GM12865 (cell line): Measurements from ENCODE around the gene LPCAT4.
"Not testable (repeated sequence)": the region's sequence is repeated elsewhere in the genome, so short reads cannot be mapped to it uniquely, and the experiment has no call there.

Experiments used
- DNase-seq: peaks from one replicate; pipeline ENCODE4 v3.0.0; 2010; ENCODE audit warnings: low read depth
- H3K4me3 ChIP-seq: 2 replicates; pipeline ENCODE4 v1.5.1; 2011; ENCODE audit warnings: mild to moderate bottlenecking, low read depth, low read length, control low read depth
- TF ChIP-seq, protein P1 (sequence below): IDR thresholded peaks from 2 replicates; pipeline ENCODE4 v1.5.1; 2011; ENCODE audit warnings: low read length, control low read depth, low read depth, inconsistent platforms; ENCODE audit not compliant: insufficient read depth; ENCODE audit errors: missing control alignments

Gene LPCAT4

DNA sequence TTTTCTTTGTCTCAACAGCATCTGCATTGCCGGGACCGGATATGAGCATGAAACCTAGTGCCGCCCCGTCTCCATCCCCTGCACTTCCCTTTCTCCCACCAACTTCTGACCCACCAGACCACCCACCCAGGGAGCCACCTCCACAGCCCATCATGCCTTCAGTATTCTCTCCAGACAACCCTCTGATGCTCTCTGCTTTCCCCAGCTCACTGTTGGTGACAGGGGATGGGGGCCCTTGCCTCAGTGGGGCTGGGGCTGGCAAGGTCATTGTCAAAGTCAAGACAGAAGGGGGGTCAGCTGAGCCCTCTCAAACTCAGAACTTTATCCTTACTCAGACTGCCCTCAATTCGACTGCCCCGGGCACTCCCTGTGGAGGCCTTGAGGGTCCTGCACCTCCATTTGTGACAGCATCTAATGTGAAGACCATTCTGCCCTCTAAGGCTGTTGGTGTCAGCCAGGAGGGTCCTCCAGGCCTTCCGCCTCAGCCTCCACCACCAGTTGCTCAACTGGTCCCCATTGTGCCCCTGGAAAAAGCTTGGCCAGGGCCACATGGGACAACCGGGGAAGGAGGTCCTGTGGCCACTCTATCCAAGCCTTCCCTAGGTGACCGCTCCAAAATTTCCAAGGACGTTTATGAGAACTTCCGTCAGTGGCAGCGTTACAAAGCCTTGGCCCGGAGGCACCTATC, 18.9 kb downstream of the LPCAT4 start:
- no peak overlapping the region for H3K4me3 ChIP-seq
- TF ChIP-seq, protein P1, sequence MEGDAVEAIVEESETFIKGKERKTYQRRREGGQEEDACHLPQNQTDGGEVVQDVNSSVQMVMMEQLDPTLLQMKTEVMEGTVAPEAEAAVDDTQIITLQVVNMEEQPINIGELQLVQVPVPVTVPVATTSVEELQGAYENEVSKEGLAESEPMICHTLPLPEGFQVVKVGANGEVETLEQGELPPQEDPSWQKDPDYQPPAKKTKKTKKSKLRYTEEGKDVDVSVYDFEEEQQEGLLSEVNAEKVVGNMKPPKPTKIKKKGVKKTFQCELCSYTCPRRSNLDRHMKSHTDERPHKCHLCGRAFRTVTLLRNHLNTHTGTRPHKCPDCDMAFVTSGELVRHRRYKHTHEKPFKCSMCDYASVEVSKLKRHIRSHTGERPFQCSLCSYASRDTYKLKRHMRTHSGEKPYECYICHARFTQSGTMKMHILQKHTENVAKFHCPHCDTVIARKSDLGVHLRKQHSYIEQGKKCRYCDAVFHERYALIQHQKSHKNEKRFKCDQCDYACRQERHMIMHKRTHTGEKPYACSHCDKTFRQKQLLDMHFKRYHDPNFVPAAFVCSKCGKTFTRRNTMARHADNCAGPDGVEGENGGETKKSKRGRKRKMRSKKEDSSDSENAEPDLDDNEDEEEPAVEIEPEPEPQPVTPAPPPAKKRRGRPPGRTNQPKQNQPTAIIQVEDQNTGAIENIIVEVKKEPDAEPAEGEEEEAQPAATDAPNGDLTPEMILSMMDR = no peak

GRCh38 chr15:34342737-34343575, 24.0 kb downstream of the LPCAT4 start, which contains the start of the genes NOP10 and NUTM1:
Gene NOP10 (minus strand): TSS chr15:34343136. CDS start chr15:34343073, 63 bp downstream.
Gene NUTM1 (plus strand): TSS chr15:34343315. CDS start chr15:34343697, 382 bp downstream.
- TF ChIP-seq, protein P1 = peak; percentile 93
- DNase-seq = peak; percentile 96
- H3K4me3 ChIP-seq = peak within 1 kb of the TSS; percentile 91

More for the DNA sequence above, 18.9 kb downstream of the LPCAT4 start:
- no peak for DNase-seq

DNA sequence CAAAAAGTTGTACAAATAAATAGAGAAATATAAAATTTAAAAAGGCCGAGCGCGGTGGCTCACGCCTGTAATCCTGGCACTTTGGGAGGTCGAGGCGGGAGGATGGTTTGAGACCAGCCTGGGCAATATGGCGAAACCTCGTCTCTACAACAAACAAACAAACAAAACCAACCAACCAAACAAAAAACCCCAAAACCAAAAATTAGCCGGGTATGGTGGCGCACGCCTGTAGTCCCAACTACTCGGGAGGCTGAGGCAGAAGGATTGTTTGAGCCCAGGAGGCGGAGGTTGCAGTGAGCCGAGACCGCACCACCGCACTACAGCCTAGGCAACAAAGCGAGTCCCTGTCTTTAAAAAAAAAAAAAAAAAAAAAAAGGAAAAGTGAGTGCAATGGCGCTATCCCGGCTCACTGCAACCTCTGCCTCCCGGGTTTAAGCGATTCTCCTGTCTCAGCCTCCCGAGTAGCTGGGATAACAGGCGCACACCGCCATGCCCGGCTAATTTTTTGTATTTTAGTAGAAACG, 24.7 kb downstream of the LPCAT4 start:
- peak overlapping the region; percentile 91 for H3K4me3 ChIP-seq
- not testable (repeated sequence) for DNase-seq

DNA sequence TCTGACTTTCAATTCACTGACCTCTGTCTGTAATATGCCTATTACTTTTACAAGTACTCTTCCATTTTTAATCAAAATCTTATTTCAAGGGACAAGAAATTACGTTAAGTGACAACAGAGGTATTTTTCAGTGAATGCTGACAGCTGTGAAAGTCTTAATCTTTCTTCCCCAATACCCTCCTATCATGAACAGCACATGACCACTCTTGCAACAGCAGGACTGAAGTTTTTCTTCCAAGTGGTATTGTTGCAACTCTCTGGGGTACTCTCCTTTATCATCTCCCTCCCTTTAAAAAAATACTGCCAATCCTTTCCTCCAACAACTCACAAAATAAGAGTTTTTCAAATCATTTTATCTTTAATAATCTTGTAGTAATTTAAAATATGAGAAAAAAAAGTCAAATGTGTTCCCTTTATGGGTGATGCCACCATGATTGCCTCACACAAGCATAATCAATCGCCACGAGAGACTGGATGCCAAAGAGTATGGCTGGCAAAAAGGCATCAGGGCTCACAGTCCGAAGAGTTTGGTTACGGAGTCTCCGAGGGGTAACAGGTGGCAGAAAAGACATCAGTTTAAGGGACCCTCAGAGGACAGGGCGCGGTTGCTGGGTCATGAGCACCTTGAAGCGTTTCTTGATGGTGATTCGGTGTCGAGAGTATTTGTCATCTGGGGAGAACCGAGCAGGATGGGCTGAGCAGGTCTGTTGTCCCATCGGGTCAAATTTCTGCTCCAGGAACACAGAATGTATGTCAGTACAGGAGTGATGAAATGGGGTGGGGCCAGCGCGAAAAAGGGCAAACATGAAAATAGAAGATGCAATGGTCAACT, 25.4 kb downstream of the LPCAT4 start:
- H3K4me3 ChIP-seq = peak overlapping the region; percentile 91
- TF ChIP-seq, protein P1 = no peak
- DNase-seq = no peak

GRCh38 chr15:34339946-34340345, 27.1 kb downstream of the LPCAT4 start:
- no peak overlapping the region for H3K4me3 ChIP-seq
- TF ChIP-seq, protein P1 = no peak
- no peak for DNase-seq

DNA sequence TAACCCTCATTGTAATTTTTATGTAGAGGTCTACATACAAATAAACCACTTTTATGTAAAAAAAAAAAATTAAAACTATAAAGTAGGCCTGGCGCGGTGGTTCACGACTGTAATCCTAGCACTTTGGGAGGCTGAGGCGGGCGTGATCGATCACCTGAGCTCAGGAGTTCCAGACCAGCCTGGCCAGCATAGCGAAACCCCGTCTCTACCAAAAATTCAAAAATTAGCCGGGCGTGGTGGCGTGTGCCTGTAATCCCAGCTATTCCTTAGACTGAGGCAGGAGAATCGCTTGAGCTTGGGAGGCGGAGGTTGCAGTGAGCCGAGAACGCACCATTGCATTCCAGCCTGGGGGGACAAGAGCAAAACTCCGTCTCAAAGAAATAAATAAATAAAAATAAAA, 28.6 kb downstream of the LPCAT4 start:
- DNase-seq = no peak
- TF ChIP-seq, protein P1 = no peak
- H3K4me3 ChIP-seq = peak overlapping the region; percentile 50
